Gastroesophageal sphincter (tissue), 3 donors: ENCODE results near the gene PNMA8B.

ENCODE experiments used
- CTCF ChIP-seq, 4 experiments: fragments of 200-600 bp in 2 of 4; fragments of 450-650 bp in 2 of 4; sonication (generic) in 1 of 4; IDR thresholded peaks; one replicate each; pipeline ENCODE4 v1.5.1; 2017 to 2019; ENCODE audit warnings: antibody characterized with exemption in 4 of 4, mild to moderate bottlenecking in 2 of 4, moderate library complexity in 2 of 4
- POLR2A ChIP-seq, 2 donors: fragments of 450-650 bp; IDR thresholded peaks; one replicate each; pipeline ENCODE4 v1.6.1; 2017; ENCODE audit warnings: antibody characterized with exemption in 2 of 2, mild to moderate bottlenecking in 2 of 2, moderate library complexity in 1 of 2
- POLR2AphosphoS5 ChIP-seq: sonication (generic); formaldehyde crosslinking; IDR thresholded peaks from one replicate; pipeline ENCODE4 v1.6.1; 2017; ENCODE audit warnings: antibody characterized with exemption

GRCh38 chr19:46460981-46461380, 34.7 kb downstream of the PNMA8B start:
- TF ChIP-seq POLR2AphosphoS5: no peak
- TF ChIP-seq CTCF (IDR thresholded peaks at IDR 0.05): no peak
- TF ChIP-seq POLR2A (IDR thresholded peaks at IDR 0.05): no peak
